ENCODE measurements around the gene SV2C. TPM values are rescaled to one million over a fixed set of nuclear protein-coding genes. Genes with fewer than 3 reads are reported as not detected.

SV2C gene
- total and polyA plus RNA-seq, 2 of the 13 experiments (the other 11 are each of a cell fraction or from before 2014, with no cell fraction given): not detected

- TF ChIP-seq IKZF4 (CRISPR knock-in tag; IDR thresholded peaks at IDR 0.05; ENCODE audit: borderline replicate concordance, low read depth, not compliant biosample characterization) (no peak), SMAD9 (CRISPR knock-in tag; IDR thresholded peaks at IDR 0.05) (no peak), ZNF550 (CRISPR knock-in tag; IDR thresholded peaks at IDR 0.05; ENCODE audit: borderline replicate concordance) (no peak), ZNF18 (CRISPR knock-in tag; IDR thresholded peaks at IDR 0.05; ENCODE audit: insufficient replicate concordance) (peak; percentile 17), PRMT3 (CRISPR knock-in tag; IDR thresholded peaks at IDR 0.05; ENCODE audit: borderline replicate concordance, low read depth) (0 out of 2 replicates have a peak, but pooled peaks have one; percentile 55), MTA1 (CRISPR knock-in tag; IDR thresholded peaks at IDR 0.05; ENCODE audit: borderline replicate concordance) (peak; percentile 87; the same call in 1 of the 2 replicates), SMAD3 (CRISPR knock-in tag; IDR thresholded peaks at IDR 0.05) (no peak), MAFG (CRISPR knock-in tag; IDR thresholded peaks at IDR 0.05) (no peak), ZSCAN31 (CRISPR knock-in tag; IDR thresholded peaks at IDR 0.05; ENCODE audit: low read depth) (no peak), ZNF101 (CRISPR knock-in tag; IDR thresholded peaks at IDR 0.05; ENCODE audit: borderline replicate concordance, low read depth) (no peak), IRF2 (CRISPR knock-in tag; IDR thresholded peaks at IDR 0.05) (peak; percentile 71), NRL (CRISPR knock-in tag; IDR thresholded peaks at IDR 0.05; ENCODE audit: borderline replicate concordance) (peak; percentile 80; the same call in 1 of the 2 replicates), ADNP (CRISPR knock-in tag; IDR thresholded peaks at IDR 0.05) (no peak), TBL1XR1 (IDR thresholded peaks at IDR 0.05; ENCODE audit: borderline replicate concordance, low read length, partially characterized antibody) (peak; percentile 28), ZNF430 (CRISPR knock-in tag; IDR thresholded peaks at IDR 0.05) (no peak), NCOA2 (CRISPR knock-in tag; IDR thresholded peaks at IDR 0.05) (no peak; the same call in 1 of the 2 replicates), ZNF367 (CRISPR knock-in tag; IDR thresholded peaks at IDR 0.05; ENCODE audit: borderline replicate concordance) (no peak), TP53 (CRISPR knock-in tag; conservative IDR thresholded peaks at IDR 0.05) (no peak), ZNF746 (CRISPR knock-in tag; IDR thresholded peaks at IDR 0.05) (0 out of 2 replicates have a peak, but pooled peaks have one; percentile 48), REPIN1 (CRISPR knock-in tag; IDR thresholded peaks at IDR 0.05; ENCODE audit: borderline replicate concordance, low read depth) (peak; percentile 94), NFYB (CRISPR knock-in tag; IDR thresholded peaks at IDR 0.05) (no peak), HNRNPL (IDR thresholded peaks at IDR 0.05; ENCODE audit: low read depth, low read length) (0 out of 2 replicates have a peak, but pooled peaks have one; percentile 18), IRX3 (CRISPR knock-in tag; IDR thresholded peaks at IDR 0.05; ENCODE audit: borderline replicate concordance, low read depth) (peak; percentile 27; the same call in 1 of the 2 replicates), MED1 (CRISPR knock-in tag; IDR thresholded peaks at IDR 0.05) (peak; percentile 66; the same call in 1 of the 2 replicates), ZSCAN21 (CRISPR knock-in tag; IDR thresholded peaks at IDR 0.05; ENCODE audit: borderline replicate concordance) (peak; percentile 48; the same call in 1 of the 2 replicates), TFDP2 (CRISPR knock-in tag; IDR thresholded peaks at IDR 0.05) (peak; percentile 78)
These were observed 319.9 kb downstream of the SV2C start, which contains the start of gene IQGAP2 (continued) for GRCh38 chr5:76402886-76403765.
